ENCODE results near the gene FBXO30.

FBXO30 gene

DNA sequence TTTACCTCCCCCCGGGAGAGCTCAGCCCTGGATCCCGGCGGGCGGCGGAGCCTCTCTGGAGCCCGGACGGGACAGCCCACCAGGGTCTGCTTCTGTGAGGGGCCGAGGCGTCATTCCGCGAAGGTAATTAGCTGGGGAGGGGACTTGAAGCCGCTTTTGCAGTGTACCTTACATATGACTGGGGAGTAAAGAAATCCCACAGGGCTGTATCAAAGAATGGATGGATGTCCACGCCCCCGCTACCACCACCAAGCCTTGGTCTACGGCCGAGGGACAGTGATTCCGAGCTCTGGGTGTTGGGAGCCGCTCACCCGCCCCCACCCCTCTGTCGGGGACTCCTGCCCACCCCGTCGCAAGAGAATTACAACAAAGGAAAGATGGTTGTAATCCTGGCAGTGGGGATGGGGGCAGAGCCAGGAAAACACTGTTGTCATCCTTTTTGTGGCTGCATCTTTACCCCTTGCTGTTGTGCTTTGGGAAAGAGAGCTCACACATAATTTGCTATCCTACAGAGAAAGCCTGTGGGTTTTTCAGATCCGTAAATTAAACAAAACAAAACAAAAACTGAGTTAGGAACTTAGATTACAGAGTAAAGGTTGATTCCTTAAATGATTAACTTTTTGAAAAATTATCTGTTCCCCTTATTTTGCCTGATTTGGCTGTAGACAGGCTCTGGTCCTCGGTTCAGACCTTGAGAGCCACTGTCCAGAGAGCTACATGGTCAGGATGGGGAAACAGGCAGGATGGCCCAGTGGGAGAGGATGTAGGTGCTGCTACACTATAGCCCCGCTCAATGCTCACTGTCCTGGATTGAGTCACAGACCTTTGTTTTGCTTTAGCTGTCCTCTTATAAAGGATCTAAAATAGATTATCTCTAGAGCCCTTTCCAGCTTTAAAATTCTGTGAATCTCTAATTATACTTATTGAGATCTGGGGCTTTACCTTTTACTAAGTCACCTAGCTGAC, 997 bp upstream of the FBXO30 start:
- no peak for DNase-seq (ENCODE audit: low read depth, low spot score)
- H3K4me3 ChIP-seq (ENCODE audit: low read depth, low read length): peak overlapping the region; percentile 79
- TF ChIP-seq, protein P1, sequence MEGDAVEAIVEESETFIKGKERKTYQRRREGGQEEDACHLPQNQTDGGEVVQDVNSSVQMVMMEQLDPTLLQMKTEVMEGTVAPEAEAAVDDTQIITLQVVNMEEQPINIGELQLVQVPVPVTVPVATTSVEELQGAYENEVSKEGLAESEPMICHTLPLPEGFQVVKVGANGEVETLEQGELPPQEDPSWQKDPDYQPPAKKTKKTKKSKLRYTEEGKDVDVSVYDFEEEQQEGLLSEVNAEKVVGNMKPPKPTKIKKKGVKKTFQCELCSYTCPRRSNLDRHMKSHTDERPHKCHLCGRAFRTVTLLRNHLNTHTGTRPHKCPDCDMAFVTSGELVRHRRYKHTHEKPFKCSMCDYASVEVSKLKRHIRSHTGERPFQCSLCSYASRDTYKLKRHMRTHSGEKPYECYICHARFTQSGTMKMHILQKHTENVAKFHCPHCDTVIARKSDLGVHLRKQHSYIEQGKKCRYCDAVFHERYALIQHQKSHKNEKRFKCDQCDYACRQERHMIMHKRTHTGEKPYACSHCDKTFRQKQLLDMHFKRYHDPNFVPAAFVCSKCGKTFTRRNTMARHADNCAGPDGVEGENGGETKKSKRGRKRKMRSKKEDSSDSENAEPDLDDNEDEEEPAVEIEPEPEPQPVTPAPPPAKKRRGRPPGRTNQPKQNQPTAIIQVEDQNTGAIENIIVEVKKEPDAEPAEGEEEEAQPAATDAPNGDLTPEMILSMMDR (IDR thresholded peaks at IDR 0.05; ENCODE audit: insufficient read depth, low read length, missing control alignments): no peak
- CTCF ChIA-PET: interaction anchor here (0.6 to 1.5 kb wide), 3 partner anchors 14 to 728 kb away, joined by 3 to 8 read pairs (median 3); partner anchors contain the start of gene RAB32
- POLR2A ChIA-PET: interaction anchor here (0.5 to 2.2 kb wide), 3 partner anchors 14 to 81 kb away, joined by 3 to 16 read pairs (median 4); partner anchors contain the start of gene EPM2A

DNA sequence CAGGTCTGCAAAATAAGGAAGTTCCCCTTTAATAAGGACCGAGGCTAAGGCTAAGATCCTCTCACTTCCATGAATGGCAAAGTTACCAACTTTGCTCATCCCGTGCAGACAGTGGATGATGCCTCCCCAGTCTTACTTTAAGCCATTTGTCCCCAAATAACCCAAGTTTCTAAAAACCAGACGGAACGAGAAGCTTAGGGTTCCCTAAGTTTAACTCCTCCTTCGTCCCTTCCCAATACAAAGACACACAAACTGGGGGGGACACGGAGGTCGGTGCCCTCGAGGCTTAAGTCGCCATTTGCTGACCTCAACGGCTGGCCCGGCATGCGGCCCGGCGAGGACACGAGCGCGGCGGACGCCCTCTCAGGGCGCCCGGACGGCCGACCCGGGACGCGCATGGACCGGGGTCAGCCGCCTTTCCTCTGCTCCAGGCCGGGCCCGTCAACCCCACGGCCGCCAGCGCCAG, 527 bp downstream of the FBXO30 start:
- TF ChIP-seq, protein P1 (IDR thresholded peaks at IDR 0.05; ENCODE audit: insufficient read depth, low read length, missing control alignments): no peak
- ChIA-PET CTCF (interaction anchor here (1.0 kb wide), 1 partner anchor 77 kb away, joined by 3 read pairs; no protein-coding TSS in a partner anchor), POLR2A (interaction anchor here (1.3 to 2.2 kb wide), 2 partner anchors 77 to 79 kb away, joined by 4 to 16 read pairs; partner anchors contain the start of gene EPM2A)
- peak overlapping the region; percentile 79 for H3K4me3 ChIP-seq (ENCODE audit: low read depth, low read length)
- no peak for DNase-seq (ENCODE audit: low read depth, low spot score)

DNA sequence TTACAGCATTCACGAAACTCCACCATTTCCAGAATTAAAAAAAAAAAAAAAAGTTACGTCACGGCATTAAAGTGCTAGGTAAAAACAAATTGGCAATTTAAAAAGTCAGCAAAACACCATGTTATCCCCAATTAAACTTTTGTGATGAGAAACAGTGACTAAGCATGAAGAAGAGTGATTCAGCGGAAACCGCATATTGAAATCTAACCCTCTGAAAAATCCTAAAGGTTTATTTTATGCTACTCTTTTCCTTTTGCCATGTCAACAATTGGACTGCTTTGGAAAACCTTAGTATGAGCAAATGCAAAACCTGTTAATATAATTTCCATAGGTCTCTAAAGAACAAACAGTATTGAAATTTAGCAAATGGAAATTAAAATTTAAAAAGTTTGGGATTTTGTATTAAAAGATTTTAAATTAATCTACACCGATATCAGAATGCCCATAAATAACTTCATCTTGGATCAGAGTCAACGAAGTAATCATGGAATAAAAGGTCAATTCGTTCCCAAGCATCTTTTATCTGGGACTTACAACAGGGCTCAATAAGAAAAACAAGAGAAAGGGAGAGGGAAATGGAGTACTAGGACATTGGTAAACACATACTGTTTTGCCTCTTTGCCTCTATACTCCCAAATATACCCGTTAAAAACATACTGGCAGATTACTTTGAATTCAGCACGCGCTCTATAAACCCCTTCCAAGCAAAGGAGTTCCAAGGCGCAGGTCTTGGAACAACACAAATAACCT, 1.1 kb downstream of the FBXO30 start:
- no peak for DNase-seq (ENCODE audit: low read depth, low spot score)
- CTCF ChIA-PET: interaction anchor here (0.6 to 1.0 kb wide), 2 partner anchors 76 to 732 kb away, joined by 3 read pairs; no protein-coding TSS in a partner anchor
- peak overlapping the region; percentile 79 for H3K4me3 ChIP-seq (ENCODE audit: low read depth, low read length)
- TF ChIP-seq, protein P1 (IDR thresholded peaks at IDR 0.05; ENCODE audit: insufficient read depth, low read length, missing control alignments): no peak
- POLR2A ChIA-PET: no interaction called here

DNA sequence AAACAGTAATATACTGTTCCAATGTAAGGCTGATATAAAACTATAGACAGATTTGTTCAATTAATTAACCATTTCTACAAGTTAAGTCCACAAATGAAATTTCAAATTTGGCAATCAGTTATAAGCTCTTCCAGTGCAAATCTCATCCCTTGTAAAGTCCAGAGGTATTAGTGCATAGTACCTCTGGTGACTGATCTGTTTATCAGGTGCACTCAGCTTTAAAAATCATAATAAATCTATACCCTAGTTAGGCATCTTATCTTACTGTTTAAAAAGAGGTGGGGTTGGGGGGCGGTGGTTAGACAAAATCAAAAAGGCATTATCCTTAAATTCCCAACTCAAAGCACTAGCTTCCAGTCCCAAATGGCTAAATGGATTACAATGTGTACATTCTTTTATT, 2.9 kb downstream of the FBXO30 start:
- ChIA-PET CTCF (no interaction called here), POLR2A (no interaction called here)
- TF ChIP-seq, protein P1 (IDR thresholded peaks at IDR 0.05; ENCODE audit: insufficient read depth, low read length, missing control alignments): no peak
- DNase-seq (ENCODE audit: low read depth, low spot score): no peak
- no peak overlapping the region for H3K4me3 ChIP-seq (ENCODE audit: low read depth, low read length)

DNA sequence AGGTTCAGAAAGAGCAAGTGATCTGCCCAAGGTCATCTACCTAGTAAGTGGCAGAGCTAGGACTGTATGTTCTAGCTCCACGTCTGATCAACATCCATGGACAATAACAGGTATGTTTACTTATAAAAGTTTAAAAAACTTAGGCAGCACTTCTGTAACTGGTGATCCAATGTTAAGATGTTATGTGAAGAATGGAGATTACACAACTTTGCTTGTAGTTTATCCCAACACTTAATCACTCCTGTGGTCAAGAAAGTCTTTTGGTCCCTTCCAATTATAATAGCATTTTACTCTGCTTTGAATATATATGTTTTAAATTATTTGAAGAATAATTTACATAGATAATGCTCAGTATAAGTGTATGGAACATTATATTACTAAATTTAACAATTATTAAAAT, 4.8 kb downstream of the FBXO30 start:
- ChIA-PET POLR2A (no interaction called here), CTCF (interaction anchor here (1.0 kb wide), 1 partner anchor 11 kb away, joined by 4 read pairs; no protein-coding TSS in a partner anchor)
- no peak overlapping the region for H3K4me3 ChIP-seq (ENCODE audit: low read depth, low read length)
- no peak for DNase-seq (ENCODE audit: low read depth, low spot score)
- TF ChIP-seq, protein P1 (IDR thresholded peaks at IDR 0.05; ENCODE audit: insufficient read depth, low read length, missing control alignments): no peak
